ENCODE results near the gene ARHGAP42. TPM values are rescaled to one million over a fixed set of nuclear protein-coding genes. Genes with fewer than 3 reads are reported as not detected.

Gene ARHGAP42
- total RNA-seq, 1 experiment from 2014 or later = 8.0 TPM

GRCh38 chr11:100676901-100677300 lies 10.2 kb upstream of the ARHGAP42 start:
- POLR2A ChIA-PET (ENCODE audit: low non-redundant PET) = no interaction called here
- DNase-seq (ENCODE audit: low spot score) = no peak
- Histone ChIP-seq H3K4me1 (ENCODE audit: insufficient read depth, low read length, poor library complexity, severe bottlenecking) (no peaks in the 10 kb centered on the region), H3K4me3 (ENCODE audit: low read depth, low read length, poor library complexity, severe bottlenecking) (no peak overlapping the region), H3K27ac (ENCODE audit: low read depth, low read length, poor library complexity, severe bottlenecking) (no peak overlapping the region), H3K27me3 (replicated peaks; ENCODE audit: insufficient read depth, low read depth, low read length, poor library complexity) (no peaks in the 10 kb centered on the region), H3K36me3 (ENCODE audit: insufficient read depth, low read length, poor library complexity, severe bottlenecking) (no peaks in the 10 kb centered on the region), H3K9me3 (ENCODE audit: low read depth, low read length, poor library complexity, severe bottlenecking) (no peaks in the 10 kb centered on the region)
- no peak for TF ChIP-seq CTCF (conservative IDR thresholded peaks at IDR 0.05; ENCODE audit: low read depth, low read length)
- no peak for TF ChIP-seq EZH2 (IDR thresholded peaks at IDR 0.05; ENCODE audit: borderline replicate concordance, low read depth, low read length, poor library complexity, severe bottlenecking)
- CTCF ChIA-PET = no interaction called here
- no TSS peak for BruUV-seq (replicated peaks)
- intact Hi-C loops (cut with micrococcal nuclease; ENCODE audit: unreplicated experiment) = no loop called here

GRCh38 chr11:100677796-100678195 lies 9.3 kb upstream of the ARHGAP42 start:
- no peak overlapping the region for H3K4me3 ChIP-seq (ENCODE audit: low read depth, low read length, poor library complexity, severe bottlenecking)
- no peaks in the 10 kb centered on the region for H3K27me3 ChIP-seq (replicated peaks; ENCODE audit: insufficient read depth, low read depth, low read length, poor library complexity)
- POLR2A ChIA-PET (ENCODE audit: low non-redundant PET) = no interaction called here
- TF ChIP-seq EZH2 (IDR thresholded peaks at IDR 0.05; ENCODE audit: borderline replicate concordance, low read depth, low read length, poor library complexity, severe bottlenecking) (no peak), CTCF (conservative IDR thresholded peaks at IDR 0.05; ENCODE audit: low read depth, low read length) (no peak)
- no TSS peak for BruUV-seq (replicated peaks)
- no peaks in the 10 kb centered on the region for H3K36me3 ChIP-seq (ENCODE audit: insufficient read depth, low read length, poor library complexity, severe bottlenecking)
- DNase-seq (ENCODE audit: low spot score) = no peak
- intact Hi-C loops (cut with micrococcal nuclease; ENCODE audit: unreplicated experiment) = no loop called here
- CTCF ChIA-PET = no interaction called here
- no peak overlapping the region for H3K27ac ChIP-seq (ENCODE audit: low read depth, low read length, poor library complexity, severe bottlenecking)
- no peaks in the 10 kb centered on the region for H3K4me1 ChIP-seq (ENCODE audit: insufficient read depth, low read length, poor library complexity, severe bottlenecking)
- no peaks in the 10 kb centered on the region for H3K9me3 ChIP-seq (ENCODE audit: low read depth, low read length, poor library complexity, severe bottlenecking)

DNA sequence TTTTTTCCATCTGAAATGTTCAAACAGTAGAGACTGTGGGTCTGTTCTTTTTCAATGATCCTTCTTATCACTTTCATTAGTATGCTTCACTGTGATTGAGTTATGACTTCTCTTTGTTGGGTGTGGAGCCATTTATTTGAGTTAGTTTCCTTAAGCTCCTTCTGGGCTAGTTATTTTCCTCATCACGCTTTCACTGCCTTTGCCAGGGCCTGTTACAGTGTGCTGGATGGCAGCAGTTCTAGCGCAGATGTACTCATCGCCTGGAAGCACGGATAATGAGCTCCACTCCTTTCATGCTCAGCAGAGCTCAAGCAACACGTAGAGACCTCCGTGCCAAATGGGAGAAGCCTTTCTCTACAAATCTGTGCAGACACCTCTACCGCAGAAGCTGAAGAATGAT lies 7.0 kb upstream of the ARHGAP42 start:
- no peaks in the 10 kb centered on the region for H3K27me3 ChIP-seq (replicated peaks; ENCODE audit: insufficient read depth, low read depth, low read length, poor library complexity)
- H3K36me3 ChIP-seq (ENCODE audit: insufficient read depth, low read length, poor library complexity, severe bottlenecking) = no peaks in the 10 kb centered on the region
- H3K27ac ChIP-seq (ENCODE audit: low read depth, low read length, poor library complexity, severe bottlenecking) = no peak overlapping the region
- TF ChIP-seq CTCF (conservative IDR thresholded peaks at IDR 0.05; ENCODE audit: low read depth, low read length) = no peak
- TF ChIP-seq EZH2 (IDR thresholded peaks at IDR 0.05; ENCODE audit: borderline replicate concordance, low read depth, low read length, poor library complexity, severe bottlenecking) = no peak
- no peak for DNase-seq (ENCODE audit: low spot score)
- ChIA-PET CTCF (interaction anchor here (1.4 kb wide), 1 partner anchor 103 kb away, joined by 4 read pairs; no protein-coding TSS in a partner anchor), POLR2A (ENCODE audit: low non-redundant PET) (no interaction called here)
- no peak overlapping the region for H3K4me3 ChIP-seq (ENCODE audit: low read depth, low read length, poor library complexity, severe bottlenecking)
- H3K4me1 ChIP-seq (ENCODE audit: insufficient read depth, low read length, poor library complexity, severe bottlenecking) = no peaks in the 10 kb centered on the region
- intact Hi-C loops (cut with micrococcal nuclease; ENCODE audit: unreplicated experiment) = no loop called here
- H3K9me3 ChIP-seq (ENCODE audit: low read depth, low read length, poor library complexity, severe bottlenecking) = no peaks in the 10 kb centered on the region
- no TSS peak for BruUV-seq (replicated peaks)

Measured in A673 (cell line).